Glomerular visceral epithelial cell (primary cell): ENCODE data around the gene PCDHGA7.
"Not testable (repeated sequence)": the region's sequence is repeated elsewhere in the genome, so short reads cannot be mapped to it uniquely, and the experiment has no call there.

ENCODE experiments used
- DNase-seq: peaks from one replicate; pipeline ENCODE4 v3.0.0-alpha.2; 2016; ENCODE audit errors: extremely low spot score

PCDHGA7 gene

DNA sequence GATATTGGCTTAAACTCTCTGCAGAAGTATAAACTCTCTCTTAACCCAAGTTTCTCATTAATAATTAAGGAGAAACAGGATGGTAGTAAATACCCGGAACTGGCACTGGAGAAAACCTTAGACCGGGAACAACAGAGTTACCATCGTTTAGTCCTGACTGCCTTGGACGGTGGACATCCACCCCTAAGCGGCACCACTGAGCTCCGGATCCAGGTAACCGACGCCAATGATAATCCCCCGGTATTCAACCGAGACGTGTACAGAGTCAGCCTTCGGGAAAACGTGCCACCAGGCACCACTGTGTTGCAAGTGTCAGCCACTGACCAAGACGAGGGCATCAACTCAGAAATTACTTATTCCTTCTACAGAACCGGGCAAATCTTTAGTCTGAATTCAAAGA is 16.1 kb downstream of the PCDHGA7 start:
- no peak for DNase-seq

- no peak for DNase-seq
Measured at GRCh38 chr5:141399555-141400258, 17.2 kb downstream of the PCDHGA7 start.

- peak; percentile 23 for DNase-seq
Measured at GRCh38 chr5:141402553-141403243, 20.2 kb downstream of the PCDHGA7 start, which contains the start of gene PCDHGA9. Gene PCDHGA9 (plus strand): TSS chr5:141402778. CDS start chr5:141402953, 175 bp downstream.

- DNase-seq, result no peak
Measured at GRCh38 chr5:141403387-141403786, 20.8 kb downstream of the PCDHGA7 start.

GRCh38 chr5:141407790-141408505 is 25.4 kb downstream of the PCDHGA7 start, which contains the start of gene PCDHGB6:
Gene PCDHGB6 (plus strand): TSS chr5:141408021. CDS start chr5:141408203, 182 bp downstream.
- DNase-seq, result peak; percentile 71

- DNase-seq, result no peak
Measured at GRCh38 chr5:141409598-141410306, 27.2 kb downstream of the PCDHGA7 start.

GRCh38 chr5:141411575-141411974 is 29.0 kb downstream of the PCDHGA7 start:
- no peak for DNase-seq

DNA sequence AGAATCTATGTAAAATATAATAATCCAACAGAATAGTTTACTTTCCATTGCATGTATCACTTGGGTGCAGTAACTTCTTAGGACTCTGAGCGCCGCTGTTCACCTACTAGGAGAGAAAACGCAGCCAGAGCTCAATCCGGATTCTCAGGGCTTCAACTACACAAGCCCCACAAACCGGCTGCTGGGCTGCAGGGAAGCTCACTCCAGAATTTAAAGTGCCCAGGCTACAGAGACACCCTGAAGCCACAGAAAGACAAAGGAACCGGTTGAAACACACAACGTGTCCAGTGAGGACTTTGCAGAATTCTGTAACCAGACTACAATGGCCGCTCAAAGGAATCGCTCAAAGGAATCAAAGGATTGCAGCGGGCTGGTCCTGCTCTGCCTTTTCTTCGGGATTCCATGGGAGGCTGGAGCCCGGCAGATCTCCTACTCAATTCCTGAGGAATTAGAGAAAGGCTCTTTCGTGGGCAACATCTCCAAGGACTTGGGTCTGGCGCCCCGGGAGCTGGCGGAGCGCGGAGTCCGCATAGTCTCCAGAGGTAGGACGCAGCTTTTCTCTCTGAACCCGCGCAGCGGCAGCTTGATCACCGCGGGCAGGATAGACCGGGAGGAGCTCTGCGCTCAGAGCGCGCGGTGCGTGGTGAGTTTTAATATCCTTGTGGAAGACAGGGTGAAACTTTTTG is 30.5 kb downstream of the PCDHGA7 start, which contains the start of gene PCDHGA10:
Gene PCDHGA10 (plus strand): TSS at position 134 of the 686 bp plus-strand sequence. CDS start 189 bp downstream, at position 323.
- DNase-seq, result peak; percentile 59

- no peak for DNase-seq
Measured at GRCh38 chr5:141413540-141414069, 31.1 kb downstream of the PCDHGA7 start.

GRCh38 chr5:141414548-141415274 is 32.2 kb downstream of the PCDHGA7 start:
- not testable (repeated sequence) for DNase-seq

DNA sequence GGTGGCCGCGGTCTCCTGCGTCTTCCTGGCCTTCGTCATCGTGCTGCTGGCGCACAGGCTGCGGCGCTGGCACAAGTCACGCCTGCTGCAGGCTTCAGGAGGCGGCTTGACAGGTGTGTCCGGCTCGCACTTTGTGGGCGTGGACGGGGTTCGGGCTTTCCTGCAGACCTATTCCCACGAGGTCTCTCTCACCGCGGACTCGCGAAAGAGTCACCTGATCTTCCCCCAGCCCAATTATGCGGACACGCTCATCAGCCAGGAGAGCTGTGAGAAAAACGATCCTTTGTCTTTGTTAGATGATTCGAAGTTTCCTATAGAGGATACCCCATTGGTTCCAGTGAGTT is 32.7 kb downstream of the PCDHGA7 start:
- not testable (repeated sequence) for DNase-seq

- not testable (repeated sequence) for DNase-seq
Measured at GRCh38 chr5:141417494-141418172, 35.1 kb downstream of the PCDHGA7 start, which contains the start of gene PCDHGB7. Gene PCDHGB7 (plus strand): TSS chr5:141417677. CDS start chr5:141417860, 183 bp downstream.

GRCh38 chr5:141419074-141419880 is 36.7 kb downstream of the PCDHGA7 start:
- no peak for DNase-seq

- DNase-seq, result peak; percentile 53
Measured at GRCh38 chr5:141420855-141421488, 38.4 kb downstream of the PCDHGA7 start, which contains the start of gene PCDHGA11. Gene PCDHGA11 (plus strand): TSS chr5:141421051. CDS start chr5:141421228, 177 bp downstream.

DNA sequence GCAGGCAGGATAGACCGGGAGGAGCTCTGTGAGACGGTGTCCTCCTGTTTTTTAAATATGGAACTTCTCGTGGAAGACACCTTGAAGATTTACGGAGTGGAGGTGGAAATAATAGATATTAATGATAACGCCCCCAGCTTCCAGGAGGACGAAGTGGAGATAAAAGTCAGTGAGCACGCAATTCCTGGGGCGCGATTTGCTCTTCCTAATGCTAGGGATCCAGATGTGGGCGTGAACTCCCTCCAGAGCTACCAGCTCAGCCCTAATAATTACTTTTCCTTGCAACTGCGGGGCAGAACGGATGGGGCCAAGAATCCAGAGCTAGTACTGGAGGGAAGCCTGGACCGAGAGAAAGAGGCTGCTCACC is 38.9 kb downstream of the PCDHGA7 start:
- no peak for DNase-seq

- no peak for DNase-seq
Measured at GRCh38 chr5:141422742-141423291, 40.3 kb downstream of the PCDHGA7 start.

- no peak for DNase-seq
Measured at GRCh38 chr5:141427783-141428426, 45.4 kb downstream of the PCDHGA7 start.
